ENCODE results near the gene CLASP1. TPM values are rescaled to one million over a fixed set of nuclear protein-coding genes. Genes with fewer than 3 reads are reported as not detected.

The CLASP1 gene
- total and polyA plus RNA-seq, 4 donors = 7.5 to 50.0 (median 21.9) TPM

- Histone ChIP-seq H3K36me3 (ENCODE audit: control insufficient read depth in 4 of 4, insufficient read depth in 3 of 4, low read depth in 1 of 4, low read length in 3 of 4) (peaks cover 15 to 83% (median 56%) of the 10 kb centered on the region in 4 donors), H3K9me3 (ENCODE audit: control insufficient read depth in 4 of 4, low read length in 3 of 4) (no peaks in the 10 kb centered on the region), H3K27ac (ENCODE audit: low read depth in 1 of 2, low read length in 2 of 2) (no peak overlapping the region), H3K9ac (ENCODE audit: low read depth in 1 of 2, low read length in 2 of 2) (no peak overlapping the region), H3K4me1 (ENCODE audit: control insufficient read depth in 4 of 4, insufficient read depth in 4 of 4, low read length in 3 of 4) (no peaks in the 10 kb centered on the region), H3K27me3 (ENCODE audit: control insufficient read depth in 4 of 4, insufficient read depth in 4 of 4, low read length in 3 of 4) (no peaks in the 10 kb centered on the region), H3K4me3 (ENCODE audit: low read depth in 1 of 3, low read length in 3 of 3) (no peak overlapping the region)
- 91% methylated on average over 6 of the region's 6 CpGs for WGBS
- TF ChIP-seq, protein P1, sequence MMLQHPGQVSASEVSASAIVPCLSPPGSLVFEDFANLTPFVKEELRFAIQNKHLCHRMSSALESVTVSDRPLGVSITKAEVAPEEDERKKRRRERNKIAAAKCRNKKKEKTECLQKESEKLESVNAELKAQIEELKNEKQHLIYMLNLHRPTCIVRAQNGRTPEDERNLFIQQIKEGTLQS (IDR thresholded peaks at IDR 0.05) = no peak
- TF ChIP-seq FOXA1 (IDR thresholded peaks at IDR 0.05) = no peak
- TF ChIP-seq SP1 (IDR thresholded peaks at IDR 0.05) = no peak
- TF ChIP-seq, protein P2, sequence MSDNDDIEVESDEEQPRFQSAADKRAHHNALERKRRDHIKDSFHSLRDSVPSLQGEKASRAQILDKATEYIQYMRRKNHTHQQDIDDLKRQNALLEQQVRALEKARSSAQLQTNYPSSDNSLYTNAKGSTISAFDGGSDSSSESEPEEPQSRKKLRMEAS (IDR thresholded peaks at IDR 0.05) = no peak
- no peak for TF ChIP-seq NR2F2 (IDR thresholded peaks at IDR 0.05)
- TF ChIP-seq RAD21 (IDR thresholded peaks at IDR 0.05) = no peak
- TF ChIP-seq HNF4G (IDR thresholded peaks at IDR 0.05) = no peak
- no peak for TF ChIP-seq FOXA2 (IDR thresholded peaks at IDR 0.05)
- TF ChIP-seq REST (IDR thresholded peaks at IDR 0.05) = no peak
- TF ChIP-seq GABPA (IDR thresholded peaks at IDR 0.05 in 1 of 2, conservative IDR thresholded peaks at IDR 0.05 in 1 of 2) = no peak
- no peak for TF ChIP-seq RXRA (IDR thresholded peaks at IDR 0.05)
- TF ChIP-seq HNF4A (conservative IDR thresholded peaks at IDR 0.05) = no peak
- TF ChIP-seq EGR1 (IDR thresholded peaks at IDR 0.05; ENCODE audit: low read depth in 2 of 2) = no peak
- no peak for TF ChIP-seq JUND (IDR thresholded peaks at IDR 0.05)
- TF ChIP-seq TAF1 (conservative IDR thresholded peaks at IDR 0.05) = no peak
- TF ChIP-seq, protein P3, sequence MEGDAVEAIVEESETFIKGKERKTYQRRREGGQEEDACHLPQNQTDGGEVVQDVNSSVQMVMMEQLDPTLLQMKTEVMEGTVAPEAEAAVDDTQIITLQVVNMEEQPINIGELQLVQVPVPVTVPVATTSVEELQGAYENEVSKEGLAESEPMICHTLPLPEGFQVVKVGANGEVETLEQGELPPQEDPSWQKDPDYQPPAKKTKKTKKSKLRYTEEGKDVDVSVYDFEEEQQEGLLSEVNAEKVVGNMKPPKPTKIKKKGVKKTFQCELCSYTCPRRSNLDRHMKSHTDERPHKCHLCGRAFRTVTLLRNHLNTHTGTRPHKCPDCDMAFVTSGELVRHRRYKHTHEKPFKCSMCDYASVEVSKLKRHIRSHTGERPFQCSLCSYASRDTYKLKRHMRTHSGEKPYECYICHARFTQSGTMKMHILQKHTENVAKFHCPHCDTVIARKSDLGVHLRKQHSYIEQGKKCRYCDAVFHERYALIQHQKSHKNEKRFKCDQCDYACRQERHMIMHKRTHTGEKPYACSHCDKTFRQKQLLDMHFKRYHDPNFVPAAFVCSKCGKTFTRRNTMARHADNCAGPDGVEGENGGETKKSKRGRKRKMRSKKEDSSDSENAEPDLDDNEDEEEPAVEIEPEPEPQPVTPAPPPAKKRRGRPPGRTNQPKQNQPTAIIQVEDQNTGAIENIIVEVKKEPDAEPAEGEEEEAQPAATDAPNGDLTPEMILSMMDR (IDR thresholded peaks at IDR 0.05; ENCODE audit: low read depth, low read length, missing input control) = no peak
- TF ChIP-seq, protein P4, sequence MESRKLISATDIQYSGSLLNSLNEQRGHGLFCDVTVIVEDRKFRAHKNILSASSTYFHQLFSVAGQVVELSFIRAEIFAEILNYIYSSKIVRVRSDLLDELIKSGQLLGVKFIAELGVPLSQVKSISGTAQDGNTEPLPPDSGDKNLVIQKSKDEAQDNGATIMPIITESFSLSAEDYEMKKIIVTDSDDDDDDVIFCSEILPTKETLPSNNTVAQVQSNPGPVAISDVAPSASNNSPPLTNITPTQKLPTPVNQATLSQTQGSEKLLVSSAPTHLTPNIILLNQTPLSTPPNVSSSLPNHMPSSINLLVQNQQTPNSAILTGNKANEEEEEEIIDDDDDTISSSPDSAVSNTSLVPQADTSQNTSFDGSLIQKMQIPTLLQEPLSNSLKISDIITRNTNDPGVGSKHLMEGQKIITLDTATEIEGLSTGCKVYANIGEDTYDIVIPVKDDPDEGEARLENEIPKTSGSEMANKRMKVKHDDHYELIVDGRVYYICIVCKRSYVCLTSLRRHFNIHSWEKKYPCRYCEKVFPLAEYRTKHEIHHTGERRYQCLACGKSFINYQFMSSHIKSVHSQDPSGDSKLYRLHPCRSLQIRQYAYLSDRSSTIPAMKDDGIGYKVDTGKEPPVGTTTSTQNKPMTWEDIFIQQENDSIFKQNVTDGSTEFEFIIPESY (IDR thresholded peaks at IDR 0.05) = no peak
- TF ChIP-seq YY1 (IDR thresholded peaks at IDR 0.05) = no peak
- no peak for DNase-seq (ENCODE audit: low spot score)
These were observed 298.4 kb downstream of the CLASP1 start for GRCh38 chr2:121350890-121351289.
